Smooth muscle cell (in vitro differentiated cells): ENCODE measurements around the gene GRIK4. TPM values are rescaled to one million over a fixed set of nuclear protein-coding genes. Genes with fewer than 3 reads are reported as not detected.

Experiments
- DNase-seq: peaks from one replicate; lab custom pipeline; 2025; ENCODE audit not compliant: unreplicated experiment; lab: John Stamatoyannopoulos, UW
- H2AFZ ChIP-seq: fragments of 200-600 bp; sonication (generic); 2 replicates; pipeline ENCODE4 v1.6.0; 2016; ENCODE audit warnings: antibody characterized with exemption, low read depth, mild to moderate bottlenecking
- H3F3A ChIP-seq: fragments of 200-600 bp; sonication (generic); 2 replicates; pipeline ENCODE4 v1.6.0; 2017; ENCODE audit warnings: antibody characterized with exemption, low read depth
- H3K27ac ChIP-seq: fragments of 200-600 bp; sonication (generic); 2 replicates; pipeline ENCODE4 v1.5.1; 2016; ENCODE audit warnings: low read depth, mild to moderate bottlenecking
- H3K27me3 ChIP-seq: fragments of 200-600 bp; sonication (generic); 2 replicates; pipeline ENCODE4 v1.6.1; 2016; ENCODE audit warnings: low read depth, mild to moderate bottlenecking
- H3K36me3 ChIP-seq: fragments of 200-600 bp; sonication (generic); 2 replicates; pipeline ENCODE4 v1.5.1; 2016; ENCODE audit warnings: low read depth
- H3K4me1 ChIP-seq: fragments of 200-600 bp; sonication (generic); 2 replicates; pipeline ENCODE4 v1.5.1; 2016; ENCODE audit warnings: low read depth
- H3K4me2 ChIP-seq: fragments of 200-600 bp; sonication (generic); 2 replicates; pipeline ENCODE4 v1.6.0; 2016; ENCODE audit warnings: mild to moderate bottlenecking
- H3K4me3 ChIP-seq: fragments of 200-600 bp; sonication (generic); 2 replicates; pipeline ENCODE4 v1.5.1; 2016; ENCODE audit warnings: mild to moderate bottlenecking
- H3K79me2 ChIP-seq: fragments of 200-600 bp; sonication (generic); 2 replicates; pipeline ENCODE4 v1.6.0; 2016; ENCODE audit warnings: low read depth, mild to moderate bottlenecking
- H3K9ac ChIP-seq: fragments of 200-600 bp; sonication (generic); 2 replicates; pipeline ENCODE4 v1.6.0; 2016; ENCODE audit warnings: low read depth
- H3K9me3 ChIP-seq: fragments of 200-600 bp; sonication (generic); replicated peaks from 2 replicates; pipeline ENCODE4 v1.5.1; 2016; ENCODE audit warnings: low read depth
- H4K20me1 ChIP-seq: fragments of 200-600 bp; sonication (generic); 2 replicates; pipeline ENCODE4 v1.6.0; 2016; ENCODE audit warnings: low read depth
- WGBS: methylation state at CpG from one replicate; pipeline ENCODE4 v1.1.7; 2016; ENCODE audit warnings: low lambda C conversion rate; 5-methylcytosine and 5-hydroxymethylcytosine counted together
- polyA plus RNA-seq: library from polyadenylated mRNA; unstranded; fragments of >200 nt; fragmentation: Nextera tagmentation; extraction: Ambion mirVana; gene quantifications from 2 replicates; pipeline ENCODE4 v1.2.1, GENCODE V29; 2016
- total RNA-seq: library from RNA; depleted of rRNA; stranded (reverse); fragments of >200 nt; gene quantifications from 2 replicates; pipeline ENCODE4 v1.2.3, GENCODE V29; 2014
- TF ChIP-seq, protein P1 (sequence below): fragments of 200-600 bp; sonication (generic); IDR thresholded peaks from 2 replicates; pipeline ENCODE4 v1.5.1; 2017; ENCODE audit warnings: borderline replicate concordance, mild to moderate bottlenecking, antibody characterized with exemption; ENCODE audit not compliant: insufficient read depth, poor library complexity, severe bottlenecking

GRIK4 gene
- total and polyA plus RNA-seq, 2 experiments from 2014 or later, result not detected

DNA sequence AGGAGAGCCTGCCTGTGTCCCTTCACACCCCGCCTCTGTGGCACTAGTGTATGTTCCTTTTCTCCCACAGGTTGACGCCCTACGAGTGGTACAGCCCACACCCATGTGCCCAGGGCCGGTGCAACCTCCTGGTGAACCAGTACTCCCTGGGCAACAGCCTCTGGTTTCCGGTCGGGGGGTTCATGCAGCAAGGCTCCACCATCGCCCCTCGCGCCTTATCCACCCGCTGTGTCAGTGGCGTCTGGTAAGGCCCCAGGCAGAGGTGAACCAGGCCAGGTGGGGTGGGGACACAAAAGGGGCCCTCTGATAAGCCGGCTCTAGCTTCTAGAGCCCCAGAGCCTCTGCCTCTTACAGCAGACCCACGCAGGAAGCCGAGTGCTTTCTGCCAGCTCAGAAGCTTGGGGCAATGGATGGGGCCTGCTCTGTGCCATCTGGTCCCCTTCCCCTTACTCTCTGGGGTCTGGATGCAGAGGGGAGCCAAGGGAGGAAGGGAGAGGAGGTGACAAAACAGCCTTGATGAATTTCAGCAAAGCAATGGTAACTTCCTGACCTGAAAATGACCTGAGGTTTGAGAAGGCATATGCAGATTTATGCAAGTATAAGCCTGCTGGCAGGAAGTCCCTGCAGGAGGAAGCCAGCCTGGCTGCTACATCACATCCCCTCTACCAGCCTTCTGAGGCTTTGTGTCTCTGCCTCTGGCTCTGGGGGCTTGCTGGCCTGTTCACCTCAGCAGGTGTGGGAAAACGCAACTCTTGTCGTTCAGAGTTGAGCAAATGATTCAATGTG, 445.4 kb downstream of the GRIK4 start:
- no peaks in the 10 kb centered on the region for H3K36me3 ChIP-seq
- H2AFZ ChIP-seq, result no peak overlapping the region
- H3F3A ChIP-seq, result no peaks in the 10 kb centered on the region
- H3K9ac ChIP-seq, result no peak overlapping the region
- H3K9me3 ChIP-seq, result no peaks in the 10 kb centered on the region
- no peaks in the 10 kb centered on the region for H4K20me1 ChIP-seq
- H3K79me2 ChIP-seq, result no peaks in the 10 kb centered on the region
- no peak overlapping the region for H3K4me2 ChIP-seq
- no peak for DNase-seq
- TF ChIP-seq, protein P1, sequence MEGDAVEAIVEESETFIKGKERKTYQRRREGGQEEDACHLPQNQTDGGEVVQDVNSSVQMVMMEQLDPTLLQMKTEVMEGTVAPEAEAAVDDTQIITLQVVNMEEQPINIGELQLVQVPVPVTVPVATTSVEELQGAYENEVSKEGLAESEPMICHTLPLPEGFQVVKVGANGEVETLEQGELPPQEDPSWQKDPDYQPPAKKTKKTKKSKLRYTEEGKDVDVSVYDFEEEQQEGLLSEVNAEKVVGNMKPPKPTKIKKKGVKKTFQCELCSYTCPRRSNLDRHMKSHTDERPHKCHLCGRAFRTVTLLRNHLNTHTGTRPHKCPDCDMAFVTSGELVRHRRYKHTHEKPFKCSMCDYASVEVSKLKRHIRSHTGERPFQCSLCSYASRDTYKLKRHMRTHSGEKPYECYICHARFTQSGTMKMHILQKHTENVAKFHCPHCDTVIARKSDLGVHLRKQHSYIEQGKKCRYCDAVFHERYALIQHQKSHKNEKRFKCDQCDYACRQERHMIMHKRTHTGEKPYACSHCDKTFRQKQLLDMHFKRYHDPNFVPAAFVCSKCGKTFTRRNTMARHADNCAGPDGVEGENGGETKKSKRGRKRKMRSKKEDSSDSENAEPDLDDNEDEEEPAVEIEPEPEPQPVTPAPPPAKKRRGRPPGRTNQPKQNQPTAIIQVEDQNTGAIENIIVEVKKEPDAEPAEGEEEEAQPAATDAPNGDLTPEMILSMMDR, result no peak
- 85% methylated on average over 16 of the region's 16 CpGs for WGBS
- no peak overlapping the region for H3K4me3 ChIP-seq
- H3K4me1 ChIP-seq, result no peaks in the 10 kb centered on the region
- H3K27ac ChIP-seq, result no peak overlapping the region
- H3K27me3 ChIP-seq, result no peaks in the 10 kb centered on the region

DNA sequence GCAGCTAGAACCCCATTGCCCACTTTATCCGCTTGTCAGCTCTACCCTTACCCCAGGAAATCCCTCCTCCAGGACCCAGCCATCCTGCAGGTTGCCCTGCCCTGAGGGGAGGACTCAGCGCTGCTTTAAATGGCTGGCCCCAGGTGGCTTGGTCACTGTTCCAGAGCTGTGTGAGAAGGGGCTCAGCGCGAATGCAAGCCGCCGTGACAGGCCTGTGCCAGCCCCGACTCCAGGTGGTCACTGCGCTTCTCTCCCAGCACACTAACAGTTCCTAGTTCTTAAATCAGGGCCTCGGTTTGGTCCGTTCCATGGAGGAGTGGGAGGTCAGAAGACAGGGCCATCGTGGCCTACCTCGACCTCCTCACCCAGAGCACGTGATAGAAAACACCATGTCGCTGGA, 446.6 kb downstream of the GRIK4 start:
- WGBS, result 94% methylated on average over 14 of the region's 14 CpGs
- TF ChIP-seq, protein P1, result no peak
- no peak overlapping the region for H3K27ac ChIP-seq
- no peaks in the 10 kb centered on the region for H3F3A ChIP-seq
- no peak overlapping the region for H3K4me3 ChIP-seq
- no peaks in the 10 kb centered on the region for H3K36me3 ChIP-seq
- no peaks in the 10 kb centered on the region for H3K27me3 ChIP-seq
- no peaks in the 10 kb centered on the region for H3K79me2 ChIP-seq
- H3K4me1 ChIP-seq, result no peaks in the 10 kb centered on the region
- H3K4me2 ChIP-seq, result no peak overlapping the region
- no peak overlapping the region for H2AFZ ChIP-seq
- H3K9ac ChIP-seq, result no peak overlapping the region
- DNase-seq, result no peak
- no peaks in the 10 kb centered on the region for H3K9me3 ChIP-seq
- H4K20me1 ChIP-seq, result no peaks in the 10 kb centered on the region

DNA sequence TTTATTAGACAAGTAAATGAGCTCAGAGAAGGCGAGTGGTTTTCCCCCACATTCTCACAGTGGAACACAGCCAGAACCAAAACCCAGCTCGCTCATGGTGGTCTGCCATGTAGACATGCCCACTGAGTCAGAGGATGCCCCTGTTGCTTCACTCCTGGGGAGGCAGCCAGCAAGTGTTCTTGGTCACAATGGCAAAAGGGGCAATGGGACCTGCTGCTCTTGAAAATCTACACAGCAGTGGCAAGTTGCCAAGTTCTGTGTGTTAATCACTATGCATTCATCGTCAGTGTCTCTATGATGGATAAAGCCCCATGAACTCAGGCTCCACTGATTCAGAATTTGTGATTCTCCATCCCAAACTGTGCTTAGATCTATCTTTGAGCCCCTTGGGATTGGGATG, 447.6 kb downstream of the GRIK4 start:
- Histone ChIP-seq H3F3A (no peaks in the 10 kb centered on the region), H3K4me2 (no peak overlapping the region), H2AFZ (no peak overlapping the region), H3K9ac (no peak overlapping the region), H3K4me3 (no peak overlapping the region), H3K27ac (no peak overlapping the region), H4K20me1 (no peaks in the 10 kb centered on the region), H3K79me2 (no peaks in the 10 kb centered on the region), H3K9me3 (no peaks in the 10 kb centered on the region), H3K4me1 (no peaks in the 10 kb centered on the region), H3K36me3 (no peaks in the 10 kb centered on the region), H3K27me3 (no peaks in the 10 kb centered on the region)
- no peak for DNase-seq
- WGBS, result 78% methylated on average over 3 of the region's 3 CpGs
- TF ChIP-seq, protein P1, result no peak

DNA sequence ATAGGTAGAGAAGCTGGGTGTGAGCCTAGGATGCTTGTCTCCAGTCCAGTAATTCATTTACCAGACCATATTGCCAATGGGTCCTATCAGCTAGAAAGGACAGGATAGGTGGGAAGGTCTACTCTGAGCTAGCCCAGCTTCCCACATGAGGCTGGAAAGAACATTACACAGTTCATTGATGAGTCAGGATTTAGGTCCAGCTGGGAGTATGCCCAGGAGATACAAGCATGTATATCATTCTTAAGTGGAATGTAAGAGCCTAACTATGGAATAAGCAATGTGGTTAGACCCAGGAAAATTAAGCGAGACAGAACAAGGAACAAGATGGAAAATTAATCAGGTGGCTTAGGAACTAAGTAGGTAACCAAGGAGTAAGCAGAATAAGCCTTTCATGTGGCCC, 453.3 kb downstream of the GRIK4 start:
- H3K27ac ChIP-seq, result no peak overlapping the region
- H3F3A ChIP-seq, result no peaks in the 10 kb centered on the region
- no peak overlapping the region for H3K9ac ChIP-seq
- no peak overlapping the region for H2AFZ ChIP-seq
- no peaks in the 10 kb centered on the region for H3K4me1 ChIP-seq
- peaks cover 7% of the 10 kb centered on the region for H3K27me3 ChIP-seq
- DNase-seq, result no peak
- 48% methylated on average over 1 of the region's 1 CpG for WGBS
- H4K20me1 ChIP-seq, result no peaks in the 10 kb centered on the region
- H3K36me3 ChIP-seq, result no peaks in the 10 kb centered on the region
- H3K4me3 ChIP-seq, result no peak overlapping the region
- no peaks in the 10 kb centered on the region for H3K9me3 ChIP-seq
- no peaks in the 10 kb centered on the region for H3K79me2 ChIP-seq
- TF ChIP-seq, protein P1, result no peak
- H3K4me2 ChIP-seq, result no peak overlapping the region
